ENCODE measurements around the gene APOL2. TPM values are rescaled to one million over a fixed set of nuclear protein-coding genes. Genes with fewer than 3 reads are reported as not detected.
A peak's percentile ranks its signal among the peaks of the same experiment; 100 is the strongest.
"Not testable (repeated sequence)": the region's sequence is repeated elsewhere in the genome, so short reads cannot be mapped to it uniquely, and the experiment has no call there.

Gene APOL2
- total RNA-seq, 1 donor from 2014 or later = 67.0 TPM

- intact Hi-C loops (cut with DNase I) = no loop called here
- DNase-seq (ENCODE audit: missing footprints) = no peak
- peak; percentile 36 for ATAC-seq
Measured at GRCh38 chr22:36208162-36208765, 31.1 kb downstream of the APOL2 start.

DNA sequence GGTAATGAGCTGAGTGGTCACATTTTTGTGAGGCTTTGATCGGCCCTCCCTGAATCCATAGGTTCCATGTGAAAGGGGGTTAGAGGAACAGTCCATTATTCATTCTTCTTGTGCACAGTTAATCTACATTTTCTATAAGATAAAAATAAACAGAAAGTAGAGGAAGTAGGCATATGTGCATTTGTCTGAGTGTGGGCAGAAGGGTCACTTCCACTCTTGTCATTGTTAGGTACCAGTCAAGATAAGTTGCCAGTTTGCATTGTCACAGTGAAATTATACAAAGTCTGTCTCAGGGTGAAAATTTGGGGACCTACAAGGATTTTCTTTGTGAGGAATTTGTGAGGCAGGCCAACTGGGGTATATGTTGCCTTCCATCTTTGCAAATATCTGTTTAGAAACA is 33.1 kb downstream of the APOL2 start:
- intact Hi-C loops (cut with DNase I) = no loop called here
- ATAC-seq = no peak

GRCh38 chr22:36205573-36205972 is 33.8 kb downstream of the APOL2 start:
- DNase-seq (ENCODE audit: missing footprints); ATAC-seq; intact Hi-C loops (cut with DNase I): not testable (repeated sequence)

More for the DNA sequence above, 33.1 kb downstream of the APOL2 start:
- no peak for DNase-seq (ENCODE audit: missing footprints)

GRCh38 chr22:36204632-36205015 is 34.7 kb downstream of the APOL2 start:
- intact Hi-C loops (cut with DNase I) = no loop called here
- DNase-seq (ENCODE audit: missing footprints) (no peak), ATAC-seq (no peak)

DNA sequence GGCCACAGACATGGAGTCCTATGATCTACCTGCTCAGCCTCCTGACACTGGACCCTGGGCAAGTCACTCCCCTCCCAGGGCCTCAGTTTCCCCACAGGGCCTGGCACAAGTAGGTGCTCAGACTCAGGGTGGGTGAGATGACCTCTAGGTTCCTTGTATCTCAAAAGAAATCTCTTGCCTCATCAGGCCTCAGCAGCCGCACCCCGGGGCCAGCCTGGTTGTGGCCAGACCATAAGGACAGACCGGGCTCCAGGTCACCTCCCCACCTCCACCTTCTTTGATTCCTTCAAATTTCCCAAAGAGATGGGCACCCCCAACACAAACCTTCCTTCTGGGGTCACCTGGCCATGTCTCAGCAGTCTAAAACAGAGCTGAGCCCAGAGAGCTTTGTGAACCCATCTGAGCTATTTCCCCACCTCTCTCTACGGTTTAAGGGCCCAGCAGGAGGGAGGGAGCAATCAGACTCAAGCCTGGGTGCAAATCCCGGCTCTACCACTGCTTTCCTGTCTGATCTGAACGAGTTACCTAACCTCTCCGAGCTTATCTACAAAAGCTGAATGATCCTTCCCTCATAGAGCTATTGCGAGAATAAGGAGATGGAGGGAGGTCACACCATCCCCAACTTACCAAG is 35.2 kb downstream of the APOL2 start:
- DNase-seq (ENCODE audit: missing footprints) = no peak
- intact Hi-C loops (cut with DNase I) = no loop called here
- no peak for ATAC-seq

DNA sequence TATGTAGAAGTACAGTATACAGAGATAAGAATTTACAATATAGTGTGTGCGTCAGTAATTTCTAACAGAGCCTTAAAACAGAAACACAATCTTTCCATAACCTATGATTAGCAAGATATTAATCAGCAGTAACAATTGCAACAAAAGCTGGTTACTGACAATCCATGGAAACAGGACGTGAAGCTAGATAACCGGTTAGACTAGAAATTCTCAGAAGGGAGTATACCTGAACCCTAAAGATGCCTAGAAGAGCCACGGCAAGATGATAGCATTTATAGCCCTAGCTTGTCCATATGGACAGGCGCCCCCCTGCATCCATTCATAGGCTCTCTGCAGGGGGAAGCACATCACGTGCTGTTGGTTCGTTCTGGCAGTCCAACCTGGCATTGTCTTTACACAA is 35.9 kb downstream of the APOL2 start:
- intact Hi-C loops (cut with DNase I); DNase-seq (ENCODE audit: missing footprints); ATAC-seq: not testable (repeated sequence)

GRCh38 chr22:36202906-36203305 is 36.4 kb downstream of the APOL2 start:
- intact Hi-C loops (cut with DNase I); DNase-seq (ENCODE audit: missing footprints); ATAC-seq: not testable (repeated sequence)

DNA sequence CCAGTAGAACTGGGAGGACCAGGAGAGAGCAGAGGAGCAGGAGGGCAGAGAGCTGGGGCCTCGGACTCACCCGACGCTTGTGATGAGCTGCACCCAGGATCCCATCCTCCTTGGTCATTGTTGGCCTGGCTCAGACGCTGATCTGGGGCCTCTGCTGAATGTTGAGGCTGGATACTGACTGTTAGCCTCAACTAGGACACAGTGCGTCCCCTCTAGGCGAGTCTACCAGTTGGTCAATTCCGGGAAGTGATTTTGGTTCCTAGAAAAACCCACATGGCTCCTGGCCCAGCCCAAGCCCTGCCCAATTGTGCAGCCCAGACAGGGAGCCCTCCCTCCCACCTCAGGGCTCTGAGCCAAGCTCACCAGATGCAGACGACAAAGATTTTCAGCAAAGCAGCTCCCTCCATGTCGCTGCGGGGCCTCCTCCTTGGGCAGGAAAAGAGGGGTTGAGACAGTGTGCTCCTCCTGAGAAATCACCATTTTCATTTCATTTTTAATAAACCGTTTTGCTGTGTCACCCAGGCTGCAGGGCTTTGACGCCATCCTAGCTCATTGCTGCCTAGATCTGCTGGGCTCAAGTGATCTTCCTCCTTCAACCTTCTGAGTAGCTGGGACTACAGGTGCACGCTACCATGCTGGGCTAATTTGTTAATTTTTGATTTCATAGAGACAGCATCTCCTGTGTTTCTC is 37.6 kb downstream of the APOL2 start, which contains the start of gene APOL4:
Gene APOL4 (minus strand): TSS at position 180 of the 690 bp plus-strand sequence. CDS start 75 bp downstream, at position 105.
- ATAC-seq = peak; percentile 86
- peak; percentile 90 for DNase-seq (ENCODE audit: missing footprints)
- intact Hi-C loops (cut with DNase I) = no loop called here

GRCh38 chr22:36201025-36201424 is 38.3 kb downstream of the APOL2 start:
- DNase-seq (ENCODE audit: missing footprints); ATAC-seq; intact Hi-C loops (cut with DNase I): not testable (repeated sequence)

DNA sequence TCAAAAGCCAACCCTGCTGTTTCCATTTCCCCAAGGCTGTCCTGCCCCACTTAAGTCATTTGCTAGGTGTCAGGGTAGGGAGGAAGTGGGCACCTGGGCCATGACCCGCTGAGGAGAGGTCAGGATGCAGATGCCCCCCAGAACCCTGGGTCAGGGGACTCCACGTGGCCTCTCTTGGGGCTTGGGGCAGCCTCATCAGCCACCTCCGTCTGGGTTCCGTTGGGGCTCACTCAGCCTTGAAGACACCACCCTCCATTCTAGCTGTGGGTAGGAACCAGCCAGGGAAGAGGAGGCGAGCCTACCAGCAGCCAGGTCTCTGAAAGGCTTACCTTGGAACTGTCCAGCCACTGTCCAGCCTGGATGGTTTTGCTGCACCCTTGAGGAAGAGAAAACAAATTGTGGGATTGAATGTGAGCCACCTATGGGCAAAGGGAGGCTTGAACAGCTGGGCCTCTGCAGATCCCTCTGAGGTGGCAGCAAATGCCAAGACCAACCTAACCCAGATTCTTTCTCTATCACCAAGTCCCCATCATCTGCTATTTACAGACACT is 40.3 kb downstream of the APOL2 start:
- intact Hi-C loops (cut with DNase I) = loop anchor here (5.0 kb wide), 1 partner anchor 78 kb away; no protein-coding TSS in a partner anchor
- no peak for DNase-seq (ENCODE audit: missing footprints)
- no peak for ATAC-seq

GRCh38 chr22:36198536-36198935 is 40.8 kb downstream of the APOL2 start:
- DNase-seq (ENCODE audit: missing footprints) = no peak
- intact Hi-C loops (cut with DNase I) = loop anchor here (5.0 kb wide), 1 partner anchor 79 kb away; no protein-coding TSS in a partner anchor
- no peak for ATAC-seq

GRCh38 chr22:36197514-36198146 is 41.7 kb downstream of the APOL2 start:
- peak; percentile 30 for ATAC-seq
- intact Hi-C loops (cut with DNase I) = loop anchor here (5.0 kb wide), 1 partner anchor 80 kb away; no protein-coding TSS in a partner anchor
- no peak for DNase-seq (ENCODE audit: missing footprints)

DNA sequence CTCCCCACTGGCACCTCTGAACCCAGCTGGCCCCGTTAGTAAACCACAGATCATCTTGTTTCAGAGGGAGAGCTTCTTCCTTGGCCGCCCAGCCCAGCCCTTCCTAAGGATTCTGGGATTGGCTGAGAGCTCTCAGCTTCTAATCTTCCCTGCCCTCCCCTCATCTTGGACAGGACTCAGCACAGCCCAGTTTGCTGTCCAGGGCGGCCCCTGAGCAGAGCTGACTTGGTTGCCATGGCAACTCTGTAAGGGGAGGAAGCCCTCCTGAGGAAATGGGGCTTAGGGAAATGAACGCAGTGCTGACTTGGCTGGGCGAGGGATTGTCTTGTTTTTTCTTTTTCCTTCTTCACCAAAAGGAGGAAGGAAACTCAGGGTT is 42.3 kb downstream of the APOL2 start:
- intact Hi-C loops (cut with DNase I) = loop anchor here (5.0 kb wide), 1 partner anchor 80 kb away; no protein-coding TSS in a partner anchor
- peak; percentile 77 for ATAC-seq

DNA sequence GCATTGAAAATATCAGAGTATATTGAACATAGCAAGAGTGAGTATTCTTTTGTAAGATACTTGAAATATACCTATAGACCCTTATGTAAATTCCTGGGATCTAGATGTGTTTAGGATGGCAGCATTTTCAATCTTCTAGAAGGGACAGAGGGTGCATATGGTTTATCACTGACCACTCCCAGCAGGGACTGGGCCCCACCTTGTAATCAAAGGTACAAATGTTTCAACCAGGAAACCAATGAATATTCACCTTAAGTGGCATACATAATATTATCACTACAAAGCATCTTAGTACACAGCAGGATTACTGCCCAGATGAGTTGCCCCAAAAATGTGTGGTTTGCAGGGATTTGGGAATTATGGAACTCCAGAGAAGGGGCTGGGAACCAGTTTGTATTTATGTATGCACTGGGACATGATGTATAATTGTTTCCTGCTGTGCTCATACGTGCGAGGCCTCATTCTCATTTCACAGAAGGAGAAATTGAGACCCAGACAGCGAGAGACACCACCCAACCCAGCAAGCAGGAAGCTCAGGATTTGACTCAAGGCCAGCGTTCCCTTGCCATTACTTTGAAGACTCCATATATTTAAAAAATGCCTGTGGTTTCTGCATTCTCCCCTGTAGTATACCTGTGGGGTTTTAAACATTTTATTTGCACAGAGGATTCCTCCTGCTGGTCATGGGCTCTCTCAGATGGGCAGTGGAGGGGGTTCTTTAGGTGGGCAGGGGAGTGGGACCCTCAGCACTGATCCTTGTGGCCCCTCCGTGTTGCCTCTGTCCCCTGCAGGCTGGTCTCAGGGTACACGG is 42.9 kb downstream of the APOL2 start:
- ATAC-seq (no peak), DNase-seq (ENCODE audit: missing footprints) (no peak)
- intact Hi-C loops (cut with DNase I) = loop anchor here (5.0 kb wide), 1 partner anchor 81 kb away; no protein-coding TSS in a partner anchor

More for the DNA sequence above, 42.3 kb downstream of the APOL2 start:
- DNase-seq (ENCODE audit: missing footprints) = peak; percentile 81

- DNase-seq (ENCODE audit: missing footprints) (no peak), ATAC-seq (peak; percentile 43)
- intact Hi-C loops (cut with DNase I) = loop anchor here (2.0 to 5.0 kb wide), 2 partner anchors 82 to 292 kb away; no protein-coding TSS in a partner anchor
Measured at GRCh38 chr22:36194971-36195370, 44.4 kb downstream of the APOL2 start.

DNA sequence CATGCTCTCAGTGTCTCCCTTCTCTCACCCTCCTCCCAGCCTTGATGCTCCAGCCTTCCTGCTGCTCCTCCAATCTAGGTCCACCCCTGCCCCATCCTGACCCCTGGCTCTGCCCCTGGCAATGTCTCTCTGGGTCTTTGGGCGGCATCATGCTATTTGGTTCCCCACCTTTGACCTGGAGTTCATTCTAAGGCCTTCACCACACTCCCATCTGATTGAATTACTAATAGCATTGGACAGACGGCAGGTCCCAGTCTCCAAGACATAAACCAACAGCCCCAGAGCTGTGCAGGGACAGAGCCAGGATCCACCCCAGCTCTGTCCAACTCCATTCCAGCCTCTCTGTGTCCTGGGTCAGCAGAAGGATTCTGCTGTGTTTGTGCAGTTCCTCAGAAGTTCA is 44.9 kb downstream of the APOL2 start:
- DNase-seq (ENCODE audit: missing footprints) (no peak), ATAC-seq (no peak)
- intact Hi-C loops (cut with DNase I) = loop anchor here (2.0 kb wide), 1 partner anchor 292 kb away; no protein-coding TSS in a partner anchor

DNA sequence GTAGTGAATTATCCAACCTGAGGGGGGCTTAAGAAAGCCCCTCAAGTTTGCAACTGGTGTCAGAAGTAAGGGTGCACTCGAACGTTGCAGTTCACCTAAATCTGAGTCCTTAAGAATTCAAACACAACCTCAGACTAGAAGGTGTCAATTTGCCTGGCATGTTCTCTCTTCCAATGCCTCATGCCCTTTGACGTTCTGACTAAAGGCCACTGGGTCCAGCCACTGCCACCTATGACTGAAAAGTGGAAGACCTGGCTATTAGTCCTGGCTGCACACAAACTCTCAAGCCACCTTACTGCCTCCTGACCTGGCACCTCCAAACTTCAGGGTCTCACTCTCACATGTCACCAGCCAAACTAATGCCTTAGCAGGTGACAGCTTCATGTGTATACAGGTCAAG is 45.8 kb downstream of the APOL2 start:
- DNase-seq (ENCODE audit: missing footprints) (no peak), ATAC-seq (no peak)
- intact Hi-C loops (cut with DNase I) = no loop called here

GRCh38 chr22:36193171-36193570 is 46.2 kb downstream of the APOL2 start:
- no peak for ATAC-seq
- intact Hi-C loops (cut with DNase I) = no loop called here
- no peak for DNase-seq (ENCODE audit: missing footprints)
